ENCODE data around the gene PHF19. TPM values are rescaled to one million over a fixed set of nuclear protein-coding genes. Genes with fewer than 3 reads are reported as not detected.

The PHF19 gene
- total RNA-seq, 2 donors from 2014 or later, result 47.9 to 81.7 TPM

DNA sequence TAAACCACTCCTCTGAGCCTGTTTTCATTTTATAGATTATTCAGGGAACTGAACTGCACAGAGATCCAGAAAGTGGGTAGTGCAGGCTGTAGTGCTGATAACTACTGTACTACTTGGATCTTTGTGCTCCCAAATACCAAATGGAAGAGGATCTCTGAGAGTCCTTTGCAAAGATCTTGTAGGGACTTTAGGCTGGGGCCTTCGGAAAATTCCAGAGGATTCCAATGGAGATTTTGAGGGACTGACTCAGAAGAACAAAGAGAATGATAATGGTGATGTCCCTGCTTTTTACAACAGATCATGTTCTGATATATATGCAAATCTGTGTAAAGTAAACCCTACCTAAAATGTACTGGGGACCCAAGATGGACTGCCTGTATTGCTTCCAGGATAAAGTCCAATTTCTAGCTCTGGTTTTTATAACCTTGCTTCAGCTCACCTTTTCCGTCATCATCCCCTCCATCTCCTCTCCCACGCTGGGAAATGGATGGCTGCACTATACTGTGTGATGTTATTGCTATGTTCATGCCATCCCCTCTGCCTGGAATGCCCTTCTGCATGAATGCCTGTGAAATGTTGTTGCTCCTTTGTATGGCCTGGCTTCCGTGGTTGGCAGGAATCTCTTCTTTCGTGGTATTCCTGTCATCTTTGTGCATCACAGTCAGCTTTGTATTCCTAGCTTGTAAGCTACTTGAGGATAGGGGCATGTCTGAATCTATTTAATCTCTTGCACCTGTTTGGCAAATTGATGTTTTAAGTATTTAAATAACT lies 24.6 kb downstream of the PHF19 start:
- peaks cover 6% of the 10 kb centered on the region for H3K36me3 ChIP-seq
- TF ChIP-seq, protein P1, sequence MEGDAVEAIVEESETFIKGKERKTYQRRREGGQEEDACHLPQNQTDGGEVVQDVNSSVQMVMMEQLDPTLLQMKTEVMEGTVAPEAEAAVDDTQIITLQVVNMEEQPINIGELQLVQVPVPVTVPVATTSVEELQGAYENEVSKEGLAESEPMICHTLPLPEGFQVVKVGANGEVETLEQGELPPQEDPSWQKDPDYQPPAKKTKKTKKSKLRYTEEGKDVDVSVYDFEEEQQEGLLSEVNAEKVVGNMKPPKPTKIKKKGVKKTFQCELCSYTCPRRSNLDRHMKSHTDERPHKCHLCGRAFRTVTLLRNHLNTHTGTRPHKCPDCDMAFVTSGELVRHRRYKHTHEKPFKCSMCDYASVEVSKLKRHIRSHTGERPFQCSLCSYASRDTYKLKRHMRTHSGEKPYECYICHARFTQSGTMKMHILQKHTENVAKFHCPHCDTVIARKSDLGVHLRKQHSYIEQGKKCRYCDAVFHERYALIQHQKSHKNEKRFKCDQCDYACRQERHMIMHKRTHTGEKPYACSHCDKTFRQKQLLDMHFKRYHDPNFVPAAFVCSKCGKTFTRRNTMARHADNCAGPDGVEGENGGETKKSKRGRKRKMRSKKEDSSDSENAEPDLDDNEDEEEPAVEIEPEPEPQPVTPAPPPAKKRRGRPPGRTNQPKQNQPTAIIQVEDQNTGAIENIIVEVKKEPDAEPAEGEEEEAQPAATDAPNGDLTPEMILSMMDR (IDR thresholded peaks at IDR 0.05), result no peak
- H3K9me3 ChIP-seq, result no peaks in the 10 kb centered on the region
- H3K27ac ChIP-seq, result no peak overlapping the region
- ATAC-seq (ENCODE audit: insufficient number of reproducible peaks, low FRiP score, low read depth) (no peak), DNase-seq (ENCODE audit: low spot score) (no peak)
- no peaks in the 10 kb centered on the region for H3K27me3 ChIP-seq (replicated peaks; ENCODE audit: insufficient read depth)
- H3K4me3 ChIP-seq, result no peak overlapping the region
- no peaks in the 10 kb centered on the region for H3K4me1 ChIP-seq (ENCODE audit: control insufficient read depth in 1 of 2, low read depth in 2 of 2)

DNA sequence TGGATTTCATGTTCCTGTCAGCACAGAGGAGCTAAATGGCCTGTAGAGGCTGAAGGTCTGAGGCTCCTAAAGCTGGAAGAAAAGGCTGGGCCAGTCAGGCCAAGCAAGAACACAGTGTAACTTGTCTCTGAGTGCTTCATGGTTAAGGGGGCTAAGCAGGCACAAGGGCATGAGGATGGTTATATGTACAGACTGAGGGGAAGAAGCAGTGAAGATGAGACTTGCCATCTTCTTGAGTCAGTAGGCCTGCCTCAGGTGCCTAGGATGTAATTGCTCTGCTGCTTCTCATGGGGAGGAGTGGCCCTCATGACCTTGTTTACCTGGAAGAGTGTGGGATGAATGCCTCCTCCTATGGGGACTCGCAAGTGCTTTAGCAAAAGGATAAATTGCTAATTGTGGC lies 25.5 kb downstream of the PHF19 start:
- no peak overlapping the region for H3K27ac ChIP-seq
- no peak overlapping the region for H3K4me3 ChIP-seq
- no peaks in the 10 kb centered on the region for H3K27me3 ChIP-seq (replicated peaks; ENCODE audit: insufficient read depth)
- DNase-seq (ENCODE audit: low spot score) (no peak), ATAC-seq (ENCODE audit: insufficient number of reproducible peaks, low FRiP score, low read depth) (no peak)
- H3K4me1 ChIP-seq (ENCODE audit: control insufficient read depth in 1 of 2, low read depth in 2 of 2), result no peaks in the 10 kb centered on the region
- H3K9me3 ChIP-seq, result no peaks in the 10 kb centered on the region
- H3K36me3 ChIP-seq, result peaks cover 2% of the 10 kb centered on the region
- TF ChIP-seq, protein P1 (IDR thresholded peaks at IDR 0.05), result no peak

DNA sequence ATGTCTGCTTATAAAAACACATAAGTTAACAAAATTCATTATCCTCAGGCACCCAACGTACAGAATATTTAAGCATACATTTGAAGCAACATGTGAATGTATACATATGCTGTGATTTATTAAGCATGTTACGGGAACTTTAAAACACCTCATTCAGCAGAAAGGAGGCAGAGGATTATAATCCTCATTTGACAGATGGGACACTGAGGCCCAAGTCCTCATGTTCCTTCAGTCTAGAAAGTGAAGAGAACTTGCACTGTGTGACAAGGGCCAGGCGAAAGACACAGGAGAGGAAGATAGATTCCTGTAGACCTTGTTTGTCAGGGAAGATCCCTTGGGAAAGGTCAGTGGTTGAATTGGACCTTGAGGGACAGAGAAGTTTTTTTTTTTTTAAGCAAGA lies 26.7 kb downstream of the PHF19 start:
- DNase-seq (ENCODE audit: low spot score), result no peak
- Histone ChIP-seq H3K27me3 (replicated peaks; ENCODE audit: insufficient read depth) (no peaks in the 10 kb centered on the region), H3K27ac (no peak overlapping the region), H3K36me3 (peaks cover 2% of the 10 kb centered on the region), H3K9me3 (no peaks in the 10 kb centered on the region), H3K4me1 (ENCODE audit: control insufficient read depth in 1 of 2, low read depth in 2 of 2) (no peaks in the 10 kb centered on the region), H3K4me3 (no peak overlapping the region)
- no peak for ATAC-seq (ENCODE audit: insufficient number of reproducible peaks, low FRiP score, low read depth)
- TF ChIP-seq, protein P1 (IDR thresholded peaks at IDR 0.05), result no peak

DNA sequence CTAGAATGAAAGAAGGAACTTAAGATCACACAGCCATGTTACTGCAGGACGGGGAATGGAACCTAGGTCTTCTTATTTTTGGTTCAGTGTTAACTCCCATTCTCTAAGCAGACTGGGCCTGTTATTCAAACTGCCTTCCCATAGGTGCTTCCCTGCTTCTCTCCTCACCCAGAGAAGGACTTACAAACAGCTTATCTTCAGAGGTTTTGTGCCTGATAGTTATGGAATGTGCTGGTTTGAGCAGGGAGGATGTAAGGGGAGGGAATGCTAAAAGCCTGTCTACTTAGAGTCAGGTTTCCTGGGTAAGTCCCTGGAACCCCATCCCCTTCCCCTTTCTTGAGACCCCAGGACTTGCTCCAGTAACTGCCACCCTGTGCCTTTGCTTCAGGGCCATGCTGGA lies 30.1 kb downstream of the PHF19 start:
- no peak for ATAC-seq (ENCODE audit: insufficient number of reproducible peaks, low FRiP score, low read depth)
- Histone ChIP-seq H3K27ac (no peak overlapping the region), H3K4me3 (no peak overlapping the region), H3K4me1 (ENCODE audit: control insufficient read depth in 1 of 2, low read depth in 2 of 2) (peaks cover 2 to 17% of the 10 kb centered on the region in 2 donors), H3K36me3 (no peaks in the 10 kb centered on the region), H3K9me3 (no peaks in the 10 kb centered on the region), H3K27me3 (replicated peaks; ENCODE audit: insufficient read depth) (no peaks in the 10 kb centered on the region)
- no peak for DNase-seq (ENCODE audit: low spot score)
- TF ChIP-seq, protein P1 (IDR thresholded peaks at IDR 0.05), result no peak

DNA sequence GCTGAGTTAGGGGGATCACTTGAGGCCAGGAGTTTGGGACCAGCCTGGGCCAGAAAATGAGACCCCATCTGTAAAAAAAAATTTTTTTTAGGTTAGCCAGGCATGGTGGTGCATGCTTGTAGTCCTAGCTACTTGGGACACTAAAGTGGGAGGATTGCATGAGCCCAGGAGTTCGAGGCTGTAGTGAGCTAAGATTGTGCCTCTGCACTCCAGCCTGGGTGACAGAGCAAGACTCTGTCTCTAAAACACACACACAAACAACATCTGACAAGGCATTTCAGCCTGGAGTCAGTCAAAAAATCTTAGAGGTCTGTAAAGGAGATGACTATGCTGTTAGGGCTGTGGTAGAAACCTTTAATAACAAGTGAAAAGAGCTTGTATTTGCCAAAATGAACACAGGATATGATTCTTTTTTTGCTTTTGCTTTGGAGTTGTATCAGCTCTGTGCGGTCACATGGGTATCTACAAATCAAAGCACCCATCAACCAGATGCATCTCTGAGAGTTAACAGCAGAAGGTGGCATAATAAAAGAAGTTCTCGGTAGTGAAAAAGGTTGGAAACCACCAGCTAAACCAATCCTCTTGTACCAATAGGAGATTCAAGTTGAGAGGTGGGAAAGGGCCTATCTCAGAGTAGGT lies 30.6 kb downstream of the PHF19 start:
- ATAC-seq (ENCODE audit: insufficient number of reproducible peaks, low FRiP score, low read depth), result no peak
- Histone ChIP-seq H3K27ac (no peak overlapping the region), H3K27me3 (replicated peaks; ENCODE audit: insufficient read depth) (no peaks in the 10 kb centered on the region), H3K9me3 (no peaks in the 10 kb centered on the region), H3K4me1 (ENCODE audit: control insufficient read depth in 1 of 2, low read depth in 2 of 2) (peaks cover 7 to 21% of the 10 kb centered on the region in 2 donors), H3K4me3 (no peak overlapping the region), H3K36me3 (no peaks in the 10 kb centered on the region)
- no peak for DNase-seq (ENCODE audit: low spot score)
- TF ChIP-seq, protein P1 (IDR thresholded peaks at IDR 0.05), result no peak
